ENCODE results near the gene CACNA1C. TPM values are rescaled to one million over a fixed set of nuclear protein-coding genes. Genes with fewer than 3 reads are reported as not detected.

CACNA1C gene
- 0.42 and 0.54 TPM in 2 replicates for total RNA-seq

- intact Hi-C loops (cut with micrococcal nuclease), result loop anchor here (1.0 to 10.0 kb wide), 3 partner anchors 18 to 312 kb away; partner anchors contain the start of gene DCP1B
Observed at GRCh38 chr12:2052826-2053678, at the start of gene CACNA1C. Gene CACNA1C, plus strand, starts transcription at chr12:2052987. Its CDS starts 576 bp downstream, at chr12:2053563.

GRCh38 chr12:2003676-2004112 is 49.1 kb upstream of the CACNA1C start:
- intact Hi-C loops (cut with micrococcal nuclease), result loop anchor here (1.0 to 10.0 kb wide), 15 partner anchors 32 to 1616 kb away; partner anchors contain the start of genes ADIPOR2, CCDC77, FBXL14 and ITFG2

GRCh38 chr12:2004113-2004929 is 48.5 kb upstream of the CACNA1C start, which contains the start of gene DCP1B:
Gene DCP1B, minus strand, starts transcription at chr12:2004457. Its CDS starts 26 bp downstream, at chr12:2004431.
- intact Hi-C loops (cut with micrococcal nuclease), result loop anchor here (1.0 to 10.0 kb wide), 15 partner anchors 31 to 1617 kb away; partner anchors contain the start of genes ADIPOR2, CCDC77, FBXL14 and ITFG2

GRCh38 chr12:2008677-2009076 is 44.1 kb upstream of the CACNA1C start:
- intact Hi-C loops (cut with micrococcal nuclease), result loop anchor here (10.0 kb wide), 1 partner anchor 1254 kb away; the partner anchor contains the start of gene WNK1

GRCh38 chr12:2009623-2010022 is 43.2 kb upstream of the CACNA1C start:
- intact Hi-C loops (cut with micrococcal nuclease), result loop anchor here (10.0 kb wide), 1 partner anchor 1255 kb away; the partner anchor contains the start of gene WNK1

GRCh38 chr12:2011643-2012607 is 40.9 kb upstream of the CACNA1C start:
- intact Hi-C loops (cut with micrococcal nuclease), result no loop called here

- intact Hi-C loops (cut with micrococcal nuclease), result no loop called here
Observed at GRCh38 chr12:2013086-2013485, 39.7 kb upstream of the CACNA1C start.

GRCh38 chr12:2013527-2014223 is 39.1 kb upstream of the CACNA1C start:
- intact Hi-C loops (cut with micrococcal nuclease), result no loop called here

GRCh38 chr12:2014231-2014630 is 38.6 kb upstream of the CACNA1C start:
- intact Hi-C loops (cut with micrococcal nuclease), result no loop called here

GRCh38 chr12:2016862-2017545 is 35.8 kb upstream of the CACNA1C start:
- intact Hi-C loops (cut with micrococcal nuclease), result no loop called here

GRCh38 chr12:2017546-2018337 is 35.0 kb upstream of the CACNA1C start:
- intact Hi-C loops (cut with micrococcal nuclease), result no loop called here

- intact Hi-C loops (cut with micrococcal nuclease), result no loop called here
Observed at GRCh38 chr12:2018391-2018790, 34.4 kb upstream of the CACNA1C start.

- intact Hi-C loops (cut with micrococcal nuclease), result no loop called here
Observed at GRCh38 chr12:2019126-2019525, 33.7 kb upstream of the CACNA1C start.

- intact Hi-C loops (cut with micrococcal nuclease), result no loop called here
Observed at GRCh38 chr12:2020511-2020910, 32.3 kb upstream of the CACNA1C start.

- intact Hi-C loops (cut with micrococcal nuclease), result no loop called here
Observed at GRCh38 chr12:2023365-2023764, 29.4 kb upstream of the CACNA1C start.

GRCh38 chr12:2027351-2027750 is 25.4 kb upstream of the CACNA1C start:
- intact Hi-C loops (cut with micrococcal nuclease), result no loop called here

- intact Hi-C loops (cut with micrococcal nuclease), result loop anchor here (10.0 kb wide), 1 partner anchor 375 kb away; no protein-coding TSS in a partner anchor
Observed at GRCh38 chr12:2029851-2030250, 22.9 kb upstream of the CACNA1C start.

- intact Hi-C loops (cut with micrococcal nuclease), result loop anchor here (10.0 kb wide), 1 partner anchor 378 kb away; no protein-coding TSS in a partner anchor
Observed at GRCh38 chr12:2032506-2032905, 20.3 kb upstream of the CACNA1C start.
